ENCODE data around the gene KHNYN.

Gene KHNYN

GRCh38 chr14:24388474-24389179 is 41.1 kb upstream of the KHNYN start:
- no peaks in the 10 kb centered on the region for H3K36me3 ChIP-seq (ENCODE audit: insufficient read depth, insufficient read length, low read length)
- H3K27me3 ChIP-seq (ENCODE audit: insufficient read depth, insufficient read length) = no peaks in the 10 kb centered on the region
- DNase-seq (ENCODE audit: low read depth, low spot score) = no peak
- TF ChIP-seq ZNF274 (IDR thresholded peaks at IDR 0.05; ENCODE audit: low read depth, low read length) = no peak
- no peak for TF ChIP-seq SUZ12 (IDR thresholded peaks at IDR 0.05; ENCODE audit: extremely low read depth, insufficient read depth, insufficient read length)
- no peak for TF ChIP-seq YY1 (IDR thresholded peaks at IDR 0.05; ENCODE audit: insufficient read depth, insufficient read length)
- H3K4me3 ChIP-seq (ENCODE audit: insufficient read length, low read depth) = no peak overlapping the region
- H3K9ac ChIP-seq (ENCODE audit: insufficient read length, low read depth) = no peak overlapping the region
- no peaks in the 10 kb centered on the region for H3K9me3 ChIP-seq (ENCODE audit: insufficient read depth, low read length)
- H3K4me1 ChIP-seq (ENCODE audit: insufficient read depth, insufficient read length) = no peaks in the 10 kb centered on the region

GRCh38 chr14:24389226-24389848 is 40.4 kb upstream of the KHNYN start:
- no peak overlapping the region for H3K4me3 ChIP-seq (ENCODE audit: insufficient read length, low read depth)
- no peaks in the 10 kb centered on the region for H3K36me3 ChIP-seq (ENCODE audit: insufficient read depth, insufficient read length, low read length)
- no peaks in the 10 kb centered on the region for H3K9me3 ChIP-seq (ENCODE audit: insufficient read depth, low read length)
- no peaks in the 10 kb centered on the region for H3K27me3 ChIP-seq (ENCODE audit: insufficient read depth, insufficient read length)
- DNase-seq (ENCODE audit: low read depth, low spot score) = no peak
- H3K9ac ChIP-seq (ENCODE audit: insufficient read length, low read depth) = no peak overlapping the region
- TF ChIP-seq SUZ12 (IDR thresholded peaks at IDR 0.05; ENCODE audit: extremely low read depth, insufficient read depth, insufficient read length) (no peak), ZNF274 (IDR thresholded peaks at IDR 0.05; ENCODE audit: low read depth, low read length) (no peak), YY1 (IDR thresholded peaks at IDR 0.05; ENCODE audit: insufficient read depth, insufficient read length) (no peak)
- H3K4me1 ChIP-seq (ENCODE audit: insufficient read depth, insufficient read length) = no peaks in the 10 kb centered on the region

- no peaks in the 10 kb centered on the region for H3K27me3 ChIP-seq (ENCODE audit: insufficient read depth, insufficient read length)
- DNase-seq (ENCODE audit: low read depth, low spot score) = no peak
These were observed 38.9 kb upstream of the KHNYN start for GRCh38 chr14:24390701-24391468.

GRCh38 chr14:24392325-24393091 is 37.2 kb upstream of the KHNYN start:
- Histone ChIP-seq H3K4me1 (ENCODE audit: insufficient read depth, insufficient read length) (no peaks in the 10 kb centered on the region), H3K4me3 (ENCODE audit: insufficient read length, low read depth) (no peak overlapping the region), H3K36me3 (ENCODE audit: insufficient read depth, insufficient read length, low read length) (no peaks in the 10 kb centered on the region), H3K27me3 (ENCODE audit: insufficient read depth, insufficient read length) (no peaks in the 10 kb centered on the region), H3K9ac (ENCODE audit: insufficient read length, low read depth) (no peak overlapping the region), H3K9me3 (ENCODE audit: insufficient read depth, low read length) (no peaks in the 10 kb centered on the region)
- TF ChIP-seq SUZ12 (IDR thresholded peaks at IDR 0.05; ENCODE audit: extremely low read depth, insufficient read depth, insufficient read length) (no peak), YY1 (IDR thresholded peaks at IDR 0.05; ENCODE audit: insufficient read depth, insufficient read length) (no peak), ZNF274 (IDR thresholded peaks at IDR 0.05; ENCODE audit: low read depth, low read length) (no peak)
- DNase-seq (ENCODE audit: low read depth, low spot score) = no peak

More at GRCh38 chr14:24390701-24391468, 38.9 kb upstream of the KHNYN start:
- Histone ChIP-seq H3K4me3 (ENCODE audit: insufficient read length, low read depth) (no peak overlapping the region), H3K4me1 (ENCODE audit: insufficient read depth, insufficient read length) (no peaks in the 10 kb centered on the region), H3K9ac (ENCODE audit: insufficient read length, low read depth) (no peak overlapping the region), H3K9me3 (ENCODE audit: insufficient read depth, low read length) (no peaks in the 10 kb centered on the region), H3K36me3 (ENCODE audit: insufficient read depth, insufficient read length, low read length) (no peaks in the 10 kb centered on the region)
- TF ChIP-seq ZNF274 (IDR thresholded peaks at IDR 0.05; ENCODE audit: low read depth, low read length) = no peak
- TF ChIP-seq SUZ12 (IDR thresholded peaks at IDR 0.05; ENCODE audit: extremely low read depth, insufficient read depth, insufficient read length) = no peak

GRCh38 chr14:24394275-24394674 is 35.5 kb upstream of the KHNYN start:
- TF ChIP-seq YY1 (IDR thresholded peaks at IDR 0.05; ENCODE audit: insufficient read depth, insufficient read length) (no peak), ZNF274 (IDR thresholded peaks at IDR 0.05; ENCODE audit: low read depth, low read length) (no peak), SUZ12 (IDR thresholded peaks at IDR 0.05; ENCODE audit: extremely low read depth, insufficient read depth, insufficient read length) (no peak)
- Histone ChIP-seq H3K36me3 (ENCODE audit: insufficient read depth, insufficient read length, low read length) (no peaks in the 10 kb centered on the region), H3K27me3 (ENCODE audit: insufficient read depth, insufficient read length) (no peaks in the 10 kb centered on the region), H3K4me1 (ENCODE audit: insufficient read depth, insufficient read length) (peaks cover 2% of the 10 kb centered on the region), H3K9me3 (ENCODE audit: insufficient read depth, low read length) (no peaks in the 10 kb centered on the region), H3K4me3 (ENCODE audit: insufficient read length, low read depth) (no peak overlapping the region), H3K9ac (ENCODE audit: insufficient read length, low read depth) (no peak overlapping the region)
- no peak for DNase-seq (ENCODE audit: low read depth, low spot score)

- TF ChIP-seq YY1 (IDR thresholded peaks at IDR 0.05; ENCODE audit: insufficient read depth, insufficient read length) (no peak), ZNF274 (IDR thresholded peaks at IDR 0.05; ENCODE audit: low read depth, low read length) (no peak), SUZ12 (IDR thresholded peaks at IDR 0.05; ENCODE audit: extremely low read depth, insufficient read depth, insufficient read length) (no peak)
These were observed 33.9 kb upstream of the KHNYN start for GRCh38 chr14:24395609-24396582.

More at GRCh38 chr14:24395609-24396582, 33.9 kb upstream of the KHNYN start:
- H3K36me3 ChIP-seq (ENCODE audit: insufficient read depth, insufficient read length, low read length) = no peaks in the 10 kb centered on the region
- peaks cover 8% of the 10 kb centered on the region for H3K4me1 ChIP-seq (ENCODE audit: insufficient read depth, insufficient read length)
- no peaks in the 10 kb centered on the region for H3K9me3 ChIP-seq (ENCODE audit: insufficient read depth, low read length)
- DNase-seq (ENCODE audit: low read depth, low spot score) = no peak
- no peak overlapping the region for H3K9ac ChIP-seq (ENCODE audit: insufficient read length, low read depth)
- no peaks in the 10 kb centered on the region for H3K27me3 ChIP-seq (ENCODE audit: insufficient read depth, insufficient read length)
- H3K4me3 ChIP-seq (ENCODE audit: insufficient read length, low read depth) = no peak overlapping the region
